Measurements from ENCODE around the gene PIP4K2A. TPM values are rescaled to one million over a fixed set of nuclear protein-coding genes. Genes with fewer than 3 reads are reported as not detected.

PIP4K2A gene
- total and polyA plus RNA-seq, 2 of the 13 experiments (the other 11 are each of a cell fraction or from before 2014, with no cell fraction given) = 9.1 to 22.6 TPM

GRCh38 chr10:22637491-22637890 lies 76.9 kb downstream of the PIP4K2A start:
- intact Hi-C loops (cut with micrococcal nuclease; ENCODE audit: unreplicated experiment) (no loop called here), in situ Hi-C loops (cut with HindIII; ENCODE audit: extremely low pct_ligation_motif_present, low pct_unique_long_range_greater_than_20kb) (no loop called here)
- ChIA-PET POLR2A (no interaction called here), CTCF (ENCODE audit: low intra/inter-chr PET ratio, low total read pairs) (no interaction called here)
- Histone ChIP-seq H4K20me1 (ENCODE audit: insufficient read depth, low read length) (no peaks in the 10 kb centered on the region), H3K9ac (ENCODE audit: insufficient read depth, low read depth, low read length) (no peak overlapping the region), H3K79me2 (ENCODE audit: insufficient read depth, low read length) (peaks cover 8% of the 10 kb centered on the region), H3K36me3 (replicated peaks in 1 of 2; ENCODE audit: control insufficient read depth in 1 of 2, insufficient read depth in 2 of 2, low read length in 2 of 2) (no peaks in the 10 kb centered on the region), H3K27me3 (ENCODE audit: control insufficient read depth in 1 of 2, insufficient read depth in 2 of 2, low read length in 2 of 2) (no peaks in the 10 kb centered on the region), H3K27ac (ENCODE audit: extremely low read length, insufficient read depth, low read length) (no peak overlapping the region), H2AFZ (ENCODE audit: low read length) (no peak overlapping the region), H3K4me1 (ENCODE audit: insufficient read depth, low read length) (no peaks in the 10 kb centered on the region), H3K9me3 (ENCODE audit: low read length) (no peaks in the 10 kb centered on the region), H3K4me3 (replicated peaks in 1 of 3; ENCODE audit: insufficient read depth in 1 of 3, low read depth in 2 of 3, low read length in 3 of 3) (no peak overlapping the region), H3K4me2 (ENCODE audit: low read depth, low read length) (no peak overlapping the region)
- no peak for DNase-seq (ENCODE audit: low spot score)
- no peak for TF ChIP-seq ARNTL (CRISPR knock-in tag; IDR thresholded peaks at IDR 0.05)
- TF ChIP-seq ZNF121 (CRISPR knock-in tag; IDR thresholded peaks at IDR 0.05) = no peak
- no peak for TF ChIP-seq KLF15 (CRISPR knock-in tag; IDR thresholded peaks at IDR 0.05; ENCODE audit: borderline replicate concordance)
- no peak for TF ChIP-seq NCOR1 (IDR thresholded peaks at IDR 0.05; ENCODE audit: borderline replicate concordance, low read length)
- FAIRE-seq = no peak
- 95% methylated on average over 4 of the region's 4 CpGs for WGBS (ENCODE audit: low lambda C conversion rate)
- no TSS peak for BruUV-seq (replicated peaks)
- ATAC-seq = no peak

GRCh38 chr10:22635650-22636049 lies 78.7 kb downstream of the PIP4K2A start:
- in situ Hi-C loops (cut with HindIII; ENCODE audit: extremely low pct_ligation_motif_present, low pct_unique_long_range_greater_than_20kb) = no loop called here
- peaks cover 13% of the 10 kb centered on the region for H3K79me2 ChIP-seq (ENCODE audit: insufficient read depth, low read length)
- no peak overlapping the region for H3K4me2 ChIP-seq (ENCODE audit: low read depth, low read length)
- H3K9me3 ChIP-seq (ENCODE audit: low read length) = no peaks in the 10 kb centered on the region
- no peak overlapping the region for H3K9ac ChIP-seq (ENCODE audit: insufficient read depth, low read depth, low read length)
- H3K27ac ChIP-seq (ENCODE audit: extremely low read length, insufficient read depth, low read length) = no peak overlapping the region
- peaks cover 18% of the 10 kb centered on the region for H3K4me1 ChIP-seq (ENCODE audit: insufficient read depth, low read length)
- no peak overlapping the region for H2AFZ ChIP-seq (ENCODE audit: low read length)
- CTCF ChIA-PET (ENCODE audit: low intra/inter-chr PET ratio, low total read pairs) = no interaction called here
- H3K36me3 ChIP-seq (replicated peaks in 1 of 2; ENCODE audit: control insufficient read depth in 1 of 2, insufficient read depth in 2 of 2, low read length in 2 of 2) = no peaks in the 10 kb centered on the region
- intact Hi-C loops (cut with micrococcal nuclease; ENCODE audit: unreplicated experiment) = no loop called here
- ATAC-seq (no peak), FAIRE-seq (no peak), DNase-seq (ENCODE audit: low spot score) (no peak)
- H3K4me3 ChIP-seq (replicated peaks in 1 of 3; ENCODE audit: insufficient read depth in 1 of 3, low read depth in 2 of 3, low read length in 3 of 3) = no peak overlapping the region
- H4K20me1 ChIP-seq (ENCODE audit: insufficient read depth, low read length) = no peaks in the 10 kb centered on the region
- H3K27me3 ChIP-seq (ENCODE audit: control insufficient read depth in 1 of 2, insufficient read depth in 2 of 2, low read length in 2 of 2) = no peaks in the 10 kb centered on the region
- WGBS (ENCODE audit: low lambda C conversion rate) = 99% methylated on average over 10 of the region's 10 CpGs
- POLR2A ChIA-PET = no interaction called here
- no TSS peak for BruUV-seq (replicated peaks)
- no peak for TF ChIP-seq PRPF4 (IDR thresholded peaks at IDR 0.05; ENCODE audit: low read depth, low read length, poor library complexity, severe bottlenecking)
- TF ChIP-seq ZBTB20 (CRISPR knock-in tag; IDR thresholded peaks at IDR 0.05; ENCODE audit: borderline replicate concordance, low read depth) = no peak
- no peak for TF ChIP-seq ZNF232 (CRISPR knock-in tag; IDR thresholded peaks at IDR 0.05; ENCODE audit: borderline replicate concordance)
- no peak for TF ChIP-seq ZNF549 (CRISPR knock-in tag; IDR thresholded peaks at IDR 0.05)
- TF ChIP-seq ZNF160 (CRISPR knock-in tag; IDR thresholded peaks at IDR 0.05) = no peak
- no peak for TF ChIP-seq FOXO1 (CRISPR knock-in tag; IDR thresholded peaks at IDR 0.05)
- no peak for TF ChIP-seq ZBTB34 (CRISPR knock-in tag; IDR thresholded peaks at IDR 0.05)
- no peak for TF ChIP-seq RBFOX2 (IDR thresholded peaks at IDR 0.05; ENCODE audit: low read depth, low read length)
- no peak for TF ChIP-seq ATRX (CRISPR knock-in tag; IDR thresholded peaks at IDR 0.05; ENCODE audit: borderline replicate concordance)
- TF ChIP-seq GTF2F1 (IDR thresholded peaks at IDR 0.05; ENCODE audit: low read length) = no peak
- no peak for TF ChIP-seq ZNF460 (CRISPR knock-in tag; IDR thresholded peaks at IDR 0.05; ENCODE audit: borderline replicate concordance)
- no peak for TF ChIP-seq MATR3 (CRISPR knock-in tag; IDR thresholded peaks at IDR 0.05)
- no peak for TF ChIP-seq ETS1 (CRISPR knock-in tag; IDR thresholded peaks at IDR 0.05)
- no peak for TF ChIP-seq FOXK1 (CRISPR knock-in tag; IDR thresholded peaks at IDR 0.05; ENCODE audit: borderline replicate concordance, low read depth)
- TF ChIP-seq ZNF253 (CRISPR knock-in tag; IDR thresholded peaks at IDR 0.05; ENCODE audit: borderline replicate concordance) = no peak
